Ishikawa (cell line): ENCODE measurements around the gene COL18A1.

Experiments
- CEBPB ChIP-seq: IDR thresholded peaks from 2 replicates; pipeline ENCODE4 v1.6.1; 2012
- MAX ChIP-seq: IDR thresholded peaks from 2 replicates; pipeline ENCODE4 v1.6.1; 2012
- RAD21 ChIP-seq: IDR thresholded peaks from 2 replicates; pipeline ENCODE4 v1.6.1; 2012; ENCODE audit warnings: low read depth
- USF1 ChIP-seq: IDR thresholded peaks from 2 replicates; pipeline ENCODE4 v1.6.1; 2012

GRCh38 chr21:45508607-45509565 lies 103.9 kb downstream of the COL18A1 start:
- TF ChIP-seq RAD21: no peak
- TF ChIP-seq MAX: no peak
- TF ChIP-seq USF1: no peak
- TF ChIP-seq CEBPB: no peak
